ENCODE data around the gene GREB1.

GREB1 gene

GRCh38 chr2:11681722-11682589 is 148.1 kb downstream of the GREB1 start:
- DNase-seq (ENCODE audit: low spot score) = no peak

DNA sequence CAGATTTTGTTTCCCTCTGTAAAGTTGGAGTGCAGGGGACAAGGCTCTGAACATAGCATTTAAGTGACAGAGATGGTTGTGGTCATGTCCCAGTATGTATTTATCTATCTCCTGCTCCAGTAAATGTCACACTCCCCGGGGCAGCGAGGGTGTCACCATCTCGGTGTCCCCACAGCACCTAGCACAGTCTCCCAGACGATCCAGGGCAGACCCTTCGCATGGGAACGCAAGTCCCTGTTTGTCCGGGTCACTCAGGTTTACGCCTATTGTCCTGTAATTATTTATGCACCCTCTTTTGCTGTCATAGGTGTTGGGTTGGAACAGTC is 148.7 kb downstream of the GREB1 start:
- DNase-seq (ENCODE audit: low spot score) = no peak

DNA sequence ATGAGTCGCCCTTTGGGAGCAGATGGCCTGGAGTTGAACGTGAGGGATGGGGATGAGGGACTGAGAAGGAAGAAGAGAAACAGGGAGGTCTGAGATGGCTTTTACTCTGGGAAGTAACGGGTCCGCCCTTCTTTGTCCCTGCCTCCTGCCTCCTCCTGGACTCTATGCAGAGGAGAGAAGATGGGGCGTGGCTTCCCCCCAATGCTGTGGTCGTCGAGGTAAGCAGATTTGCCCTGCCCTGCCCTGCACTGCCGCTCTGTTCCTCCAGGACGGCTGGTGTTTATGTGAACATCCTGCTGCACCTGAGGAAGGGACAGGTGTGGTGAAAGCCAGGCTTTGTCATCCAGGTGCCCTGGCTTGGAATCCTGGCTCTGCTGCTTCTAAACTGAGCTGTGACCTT is 149.6 kb downstream of the GREB1 start:
- no peak for DNase-seq (ENCODE audit: low spot score)

GRCh38 chr2:11683966-11684365 is 150.1 kb downstream of the GREB1 start:
- no peak for DNase-seq (ENCODE audit: low spot score)

GRCh38 chr2:11684894-11685460 is 151.1 kb downstream of the GREB1 start:
- no peak for DNase-seq (ENCODE audit: low spot score)

GRCh38 chr2:11685906-11686470 is 152.1 kb downstream of the GREB1 start:
- DNase-seq (ENCODE audit: low spot score) = no peak

DNA sequence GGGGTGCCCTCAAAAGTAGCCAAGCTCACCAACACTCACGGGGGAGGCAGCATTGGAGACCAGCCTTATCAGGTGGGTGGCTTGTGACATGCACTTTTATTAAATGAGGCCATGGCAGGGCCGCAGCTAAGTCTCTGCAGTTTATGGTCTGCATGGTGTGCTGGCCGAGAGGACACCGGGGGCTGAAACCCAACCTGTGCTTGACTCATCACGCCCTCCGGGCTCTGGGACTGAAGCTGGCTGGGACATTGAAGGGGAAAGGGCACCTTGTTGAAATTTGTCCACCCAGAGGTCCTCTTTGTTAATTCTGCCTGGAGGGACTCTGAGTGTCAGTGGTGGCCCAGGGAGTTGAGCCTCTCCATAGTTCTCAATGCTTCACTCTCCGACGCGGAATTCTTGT is 153.9 kb downstream of the GREB1 start:
- DNase-seq (ENCODE audit: low spot score) = no peak

- peak; percentile 64 for DNase-seq (ENCODE audit: low spot score)
These were observed 154.6 kb downstream of the GREB1 start for GRCh38 chr2:11688222-11689069.

- DNase-seq (ENCODE audit: low spot score) = no peak
These were observed 157.3 kb downstream of the GREB1 start for GRCh38 chr2:11691076-11691660.

Data from putamen (tissue), 1 donor.